AG04450 (cell line): Measurements from ENCODE around the gene B4GALNT4. TPM values are rescaled to one million over a fixed set of nuclear protein-coding genes. Genes with fewer than 3 reads are reported as not detected.

Experiments
- CTCF ChIA-PET: fragments of 300-600, 350-600 bp; formaldehyde crosslinking; extraction: SDS; loops from one replicate; lab custom pipeline; 2022; ENCODE audit warnings: antibody characterized with exemption, inconsistent platforms; lab: Charles Lee
- POLR2A ChIA-PET: fragments of 350-600 bp; formaldehyde crosslinking; extraction: SDS; loops from one replicate; lab custom pipeline; 2021; ENCODE audit warnings: antibody characterized with exemption, inconsistent platforms; lab: Yijun Ruan, JAX
- DNase-seq: peaks from one replicate; pipeline ENCODE4 v3.0.0-alpha.2; 2011; ENCODE audit warnings: low read depth, low spot score
- H3K27ac ChIP-seq: one replicate; pipeline ENCODE4 v1.5.1; 2012; ENCODE audit warnings: low read depth, low read length, control low read depth
- H3K27me3 ChIP-seq: one replicate; pipeline ENCODE4 v1.6.0; 2012; ENCODE audit warnings: low read length; ENCODE audit not compliant: control insufficient read depth, insufficient read depth
- H3K4me3 ChIP-seq: 2 replicates; pipeline ENCODE4 v1.5.1; 2011; ENCODE audit warnings: mild to moderate bottlenecking, low read depth, low read length, control low read depth
- H3K9me3 ChIP-seq: 2 replicates; pipeline ENCODE4 v1.5.1; 2012; ENCODE audit warnings: low read length; ENCODE audit not compliant: control insufficient read depth, insufficient read depth
- CTCF ChIP-seq: IDR thresholded peaks from 2 replicates; pipeline ENCODE4 v1.5.1; 2011; ENCODE audit warnings: low read depth, low read length, control low read depth, inconsistent platforms
- polyA plus RNA-seq: library from polyadenylated mRNA; depleted of rRNA; stranded (reverse); fragments of >200 nt; gene quantifications from 2 replicates; pipeline ENCODE4 v1.2.3, GENCODE V29; 2011

The B4GALNT4 gene
- polyA plus RNA-seq, 1 experiment = 7.8 TPM

GRCh38 chr11:373716-374551 is 4.6 kb downstream of the B4GALNT4 start:
- no peak overlapping the region for H3K27ac ChIP-seq
- TF ChIP-seq CTCF = no peak
- no peak overlapping the region for H3K4me3 ChIP-seq
- peaks cover 16% of the 10 kb centered on the region; the same call in 1 of the 2 replicates for H3K9me3 ChIP-seq
- no peak for DNase-seq
- CTCF ChIA-PET = no interaction called here
- H3K27me3 ChIP-seq = peaks cover 4% of the 10 kb centered on the region
- POLR2A ChIA-PET = no interaction called here

- peaks cover 29% of the 10 kb centered on the region; the same call in 1 of the 2 replicates for H3K9me3 ChIP-seq
- no peaks in the 10 kb centered on the region for H3K27me3 ChIP-seq
- TF ChIP-seq CTCF = no peak
- H3K27ac ChIP-seq = no peak overlapping the region
- no peak for DNase-seq
- H3K4me3 ChIP-seq = no peak overlapping the region
- POLR2A ChIA-PET = no interaction called here
- CTCF ChIA-PET = no interaction called here
Observed at GRCh38 chr11:375065-376025, 6.0 kb downstream of the B4GALNT4 start.

- no peak for DNase-seq
- ChIA-PET CTCF (interaction anchor here (0.6 kb wide), 1 partner anchor 352 kb away, joined by 3 read pairs; no protein-coding TSS in a partner anchor), POLR2A (no interaction called here)
- no peak for TF ChIP-seq CTCF
- no peaks in the 10 kb centered on the region for H3K27me3 ChIP-seq
- H3K4me3 ChIP-seq = no peak overlapping the region
- no peak overlapping the region for H3K27ac ChIP-seq
- H3K9me3 ChIP-seq = peaks cover 32% of the 10 kb centered on the region; the same call in 1 of the 2 replicates
Observed at GRCh38 chr11:376531-377173, 7.4 kb downstream of the B4GALNT4 start.

DNA sequence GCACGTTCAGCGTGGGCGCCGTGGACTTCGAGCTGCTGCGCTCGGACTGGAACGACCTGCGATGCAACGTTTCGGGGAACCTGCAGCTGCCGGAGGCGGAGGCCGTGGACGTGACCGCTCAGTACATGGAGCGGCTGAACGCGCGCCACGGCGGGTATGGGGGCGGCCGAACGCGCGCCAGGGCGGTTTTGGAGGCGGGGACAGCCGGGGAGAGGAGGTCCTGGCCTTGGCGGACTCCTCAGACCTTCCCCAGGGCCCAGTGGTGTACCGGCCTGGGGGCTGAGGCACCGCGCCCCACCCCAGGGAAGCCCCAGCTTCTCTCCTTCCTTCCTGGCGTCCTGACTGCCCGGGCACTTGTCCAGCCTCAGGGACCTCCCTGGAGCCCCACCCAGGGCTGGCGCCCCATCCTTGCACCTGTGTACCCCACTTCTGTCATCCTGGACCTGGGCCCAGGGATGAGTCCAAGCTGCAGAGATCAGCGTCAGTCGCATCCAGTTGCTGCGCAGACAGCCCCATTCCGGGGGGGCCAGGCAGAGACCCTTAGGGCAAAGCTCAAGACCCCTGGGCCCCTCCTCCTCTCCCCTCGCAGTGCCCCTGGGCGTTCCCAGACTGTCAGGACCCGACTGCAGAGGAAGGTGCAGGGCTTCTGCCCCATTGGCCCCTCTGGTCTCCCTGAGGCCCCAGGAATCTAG is 8.0 kb downstream of the B4GALNT4 start:
- TF ChIP-seq CTCF = no peak
- peaks cover 32% of the 10 kb centered on the region; the same call in 1 of the 2 replicates for H3K9me3 ChIP-seq
- H3K4me3 ChIP-seq = no peak overlapping the region
- no peak for DNase-seq
- POLR2A ChIA-PET = no interaction called here
- CTCF ChIA-PET = no interaction called here
- H3K27me3 ChIP-seq = no peaks in the 10 kb centered on the region
- H3K27ac ChIP-seq = no peak overlapping the region
